NT2/D1 (cell line): Measurements from ENCODE around the gene POLR3F.
"Not testable (repeated sequence)": the region's sequence is repeated elsewhere in the genome, so short reads cannot be mapped to it uniquely, and the experiment has no call there.

Source experiments
- DNase-seq: peaks from one replicate; pipeline ENCODE4 v3.0.0-alpha.2; 2011; ENCODE audit warnings: low read depth, low spot score
- H3K27me3 ChIP-seq: 2 replicates; pipeline ENCODE4 v1.6.0; 2011; ENCODE audit warnings: mild to moderate bottlenecking; ENCODE audit not compliant: insufficient read length, insufficient read depth
- H3K36me3 ChIP-seq: 2 replicates; pipeline ENCODE4 v1.6.1; 2011; ENCODE audit warnings: mild to moderate bottlenecking, low read length, mixed read lengths; ENCODE audit not compliant: insufficient read depth, insufficient read length
- H3K4me1 ChIP-seq: 2 replicates; pipeline ENCODE4 v1.5.1; 2011; ENCODE audit not compliant: insufficient read depth, insufficient read length
- H3K4me3 ChIP-seq: 2 replicates; pipeline ENCODE4 v1.5.1; 2011; ENCODE audit warnings: low read depth; ENCODE audit not compliant: insufficient read length
- H3K9ac ChIP-seq: 2 replicates; pipeline ENCODE4 v1.6.0; 2011; ENCODE audit warnings: low read depth; ENCODE audit not compliant: insufficient read length
- H3K9me3 ChIP-seq: 2 replicates; pipeline ENCODE4 v1.5.1; 2011; ENCODE audit warnings: mild to moderate bottlenecking, low read length; ENCODE audit not compliant: insufficient read depth
- SUZ12 ChIP-seq: IDR thresholded peaks from 2 replicates; pipeline ENCODE4 v1.6.1; 2011; ENCODE audit not compliant: insufficient read length, insufficient read depth; ENCODE audit errors: extremely low read depth
- YY1 ChIP-seq: IDR thresholded peaks from 2 replicates; pipeline ENCODE4 v1.6.1; 2011; ENCODE audit not compliant: insufficient read length, insufficient read depth
- ZNF274 ChIP-seq: IDR thresholded peaks from 2 replicates; pipeline ENCODE4 v1.6.1; 2011; ENCODE audit warnings: mild to moderate bottlenecking, low read depth, low read length

POLR3F gene

GRCh38 chr20:18523066-18523465 lies 55.9 kb downstream of the POLR3F start:
- H3K36me3 ChIP-seq = peaks cover 42% of the 10 kb centered on the region
- TF ChIP-seq ZNF274 = no peak
- H3K27me3 ChIP-seq = no peaks in the 10 kb centered on the region
- no peak for DNase-seq
- H3K9ac ChIP-seq = no peak overlapping the region
- H3K4me3 ChIP-seq = no peak overlapping the region
- H3K4me1 ChIP-seq = no peaks in the 10 kb centered on the region
- H3K9me3 ChIP-seq = no peaks in the 10 kb centered on the region

DNA sequence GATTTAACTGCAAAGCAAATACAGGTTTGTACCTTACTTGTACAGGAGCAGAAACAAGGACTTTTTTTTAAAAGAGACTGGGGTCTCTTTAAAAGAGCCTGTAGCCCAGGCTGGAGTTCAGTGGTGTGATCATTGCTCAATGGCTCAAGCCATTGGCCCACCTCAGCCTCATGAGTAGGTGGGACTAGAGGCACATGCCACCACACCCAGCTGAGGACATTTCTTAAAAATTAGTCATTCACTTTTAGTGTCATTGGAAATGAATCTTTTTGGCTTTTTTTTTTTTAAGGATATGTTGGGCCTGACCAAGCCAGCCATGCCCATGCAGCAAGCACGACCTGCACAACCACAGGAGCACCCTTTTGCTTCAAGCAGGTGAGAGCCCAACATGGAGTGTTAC lies 57.5 kb downstream of the POLR3F start:
- Histone ChIP-seq H3K4me3 (no peak overlapping the region), H3K27me3 (no peaks in the 10 kb centered on the region), H3K36me3 (peaks cover 55% of the 10 kb centered on the region), H3K9me3 (no peaks in the 10 kb centered on the region), H3K9ac (no peak overlapping the region), H3K4me1 (no peaks in the 10 kb centered on the region)
- DNase-seq = no peak
- TF ChIP-seq ZNF274 (no peak), SUZ12 (no peak), YY1 (no peak)

- peaks cover 67% of the 10 kb centered on the region for H3K36me3 ChIP-seq
- not testable (repeated sequence) for H3K9me3 ChIP-seq
These were observed 59.6 kb downstream of the POLR3F start for GRCh38 chr20:18526761-18527160.

GRCh38 chr20:18527339-18527738 lies 60.1 kb downstream of the POLR3F start:
- TF ChIP-seq SUZ12 (no peak), ZNF274 (no peak), YY1 (no peak)
- Histone ChIP-seq H3K4me1 (no peaks in the 10 kb centered on the region), H3K4me3 (no peak overlapping the region), H3K27me3 (no peaks in the 10 kb centered on the region), H3K36me3 (peaks cover 71% of the 10 kb centered on the region), H3K9ac (no peak overlapping the region), H3K9me3 (no peaks in the 10 kb centered on the region)
- DNase-seq = no peak

More at GRCh38 chr20:18526761-18527160, 59.6 kb downstream of the POLR3F start:
- DNase-seq, H3K4me1 ChIP-seq, H3K27me3 ChIP-seq, H3K4me3 ChIP-seq, H3K9ac ChIP-seq: not testable (repeated sequence)

- no peak for DNase-seq
- Histone ChIP-seq H3K9ac (no peak overlapping the region), H3K4me3 (no peak overlapping the region), H3K4me1 (no peaks in the 10 kb centered on the region), H3K27me3 (no peaks in the 10 kb centered on the region), H3K36me3 (peaks cover 76% of the 10 kb centered on the region), H3K9me3 (no peaks in the 10 kb centered on the region)
- TF ChIP-seq YY1 (no peak), SUZ12 (no peak), ZNF274 (no peak)
These were observed 60.6 kb downstream of the POLR3F start for GRCh38 chr20:18527836-18528235.

- TF ChIP-seq ZNF274 (no peak), SUZ12 (no peak), YY1 (no peak)
- no peaks in the 10 kb centered on the region for H3K9me3 ChIP-seq
- no peak for DNase-seq
- peaks cover 86% of the 10 kb centered on the region for H3K36me3 ChIP-seq
- no peaks in the 10 kb centered on the region for H3K27me3 ChIP-seq
- H3K4me3 ChIP-seq = no peak overlapping the region
- no peaks in the 10 kb centered on the region for H3K4me1 ChIP-seq
- H3K9ac ChIP-seq = no peak overlapping the region
These were observed 61.9 kb downstream of the POLR3F start for GRCh38 chr20:18529041-18529440.

- DNase-seq = no peak
- TF ChIP-seq SUZ12 = no peak
- TF ChIP-seq YY1 = no peak
- TF ChIP-seq ZNF274 = no peak
- Histone ChIP-seq H3K9me3 (no peaks in the 10 kb centered on the region), H3K4me1 (no peaks in the 10 kb centered on the region), H3K4me3 (no peak overlapping the region), H3K36me3 (peaks cover 66% of the 10 kb centered on the region), H3K27me3 (no peaks in the 10 kb centered on the region), H3K9ac (no peak overlapping the region)
These were observed 65.4 kb downstream of the POLR3F start for GRCh38 chr20:18532626-18533025.

DNA sequence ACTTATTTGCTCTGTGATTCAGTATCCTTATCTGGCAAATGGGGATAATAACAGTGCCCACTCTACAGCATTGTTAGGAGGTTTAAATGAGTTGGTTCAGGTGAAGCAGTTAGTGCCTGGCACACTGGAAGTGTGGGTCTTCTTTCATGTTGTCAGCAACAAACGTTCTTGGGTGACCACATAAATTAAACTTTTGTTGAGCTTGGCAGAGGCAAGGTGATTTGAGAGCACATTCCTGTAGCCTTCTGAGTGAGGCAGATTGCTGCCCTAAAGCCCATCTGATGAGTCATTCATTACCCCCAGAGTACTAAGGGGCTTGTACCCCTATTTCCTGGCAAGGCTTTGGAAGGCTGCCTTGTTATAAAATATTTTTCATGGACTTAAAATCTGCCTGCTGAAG lies 66.3 kb downstream of the POLR3F start:
- TF ChIP-seq SUZ12 (no peak), ZNF274 (no peak), YY1 (no peak)
- H3K27me3 ChIP-seq = no peaks in the 10 kb centered on the region
- no peaks in the 10 kb centered on the region for H3K9me3 ChIP-seq
- no peak for DNase-seq
- peaks cover 58% of the 10 kb centered on the region for H3K36me3 ChIP-seq
- no peak overlapping the region for H3K9ac ChIP-seq
- no peak overlapping the region for H3K4me3 ChIP-seq
- no peaks in the 10 kb centered on the region for H3K4me1 ChIP-seq
